ENCODE measurements around the gene DCC. TPM values are rescaled to one million over a fixed set of nuclear protein-coding genes. Genes with fewer than 3 reads are reported as not detected.

The DCC gene
- total and polyA plus RNA-seq, 9 of the 15 experiments (the other 6 are each of a cell fraction or from before 2014, with no cell fraction given): not detected

DNA sequence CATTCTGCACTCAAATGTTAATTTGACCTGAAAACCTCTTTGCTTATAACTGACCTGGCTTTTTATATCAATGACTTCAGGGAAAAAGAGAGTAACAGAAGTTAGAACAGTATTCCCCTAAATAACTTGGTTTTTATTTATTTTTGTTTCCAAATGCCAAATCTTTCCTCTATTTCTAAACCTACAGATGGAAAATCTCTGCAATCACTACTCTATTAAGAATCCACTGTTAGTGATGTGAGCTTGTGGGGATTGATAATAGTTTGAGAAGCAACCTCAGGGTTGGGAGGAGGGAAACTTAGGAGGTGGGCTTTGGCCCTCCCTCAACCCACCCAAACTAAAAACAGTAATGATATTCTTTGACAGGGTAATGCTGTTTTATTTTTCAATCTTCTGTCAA lies 351.8 kb downstream of the DCC start:
- Histone ChIP-seq H3K4me3 (no peak overlapping the region), H3K4me1 (replicated peaks in 1 of 2; ENCODE audit: control insufficient read depth in 2 of 2, insufficient read depth in 2 of 2, low read length in 2 of 2) (no peaks in the 10 kb centered on the region), H3K9me1 (ENCODE audit: control insufficient read depth, insufficient read depth, low read length) (no peaks in the 10 kb centered on the region), H3K4me2 (ENCODE audit: insufficient read depth, low read length) (no peak overlapping the region), H4K20me1 (replicated peaks; ENCODE audit: control insufficient read depth, insufficient read depth, low read length) (no peaks in the 10 kb centered on the region), H3K36me3 (ENCODE audit: control insufficient read depth, insufficient read depth, low read length) (no peaks in the 10 kb centered on the region), H3K27me3 (ENCODE audit: control insufficient read depth in 2 of 2, insufficient read depth in 2 of 2, low read length in 2 of 2) (no peaks in the 10 kb centered on the region), H3K27ac (ENCODE audit: extremely low read depth, low read depth, low read length) (no peak overlapping the region), H2AFZ (ENCODE audit: low read depth, low read length) (no peak overlapping the region), H3K79me2 (ENCODE audit: control insufficient read depth, insufficient read depth, low read length) (no peaks in the 10 kb centered on the region), H3K9ac (ENCODE audit: insufficient read depth in 1 of 2, low read depth in 2 of 2, low read length in 2 of 2) (no peak overlapping the region), H3K9me3 (replicated peaks; ENCODE audit: control insufficient read depth, insufficient read depth, low read depth, low read length) (no peaks in the 10 kb centered on the region)
- TF ChIP-seq USF2 (CRISPR knock-in tag; IDR thresholded peaks at IDR 0.05) (no peak), SAFB (IDR thresholded peaks at IDR 0.05; ENCODE audit: borderline replicate concordance, low read depth, low read length) (no peak), RBM17 (IDR thresholded peaks at IDR 0.05; ENCODE audit: borderline replicate concordance, low read depth, low read length) (no peak), STAT6 (CRISPR knock-in tag; IDR thresholded peaks at IDR 0.05) (no peak), FIP1L1 (IDR thresholded peaks at IDR 0.05; ENCODE audit: low read depth, low read length, poor library complexity, severe bottlenecking) (no peak), HEY1 (CRISPR knock-in tag; IDR thresholded peaks at IDR 0.05; ENCODE audit: borderline replicate concordance) (no peak), ZNF239 (CRISPR knock-in tag; IDR thresholded peaks at IDR 0.05) (no peak)
- no peak for FAIRE-seq
- CTCF ChIA-PET (ENCODE audit: low intra/inter-chr PET ratio): no interaction called here
- DNase-seq (ENCODE audit: extremely low read depth in 1 of 4, low spot score in 3 of 4): no peak
- POLR2A ChIA-PET: no interaction called here
- BruUV-seq (replicated peaks): no TSS peak
- ATAC-seq: no peak
- in situ Hi-C loops (cut with MboI): no loop called here
- intact Hi-C loops (cut with micrococcal nuclease): no loop called here

Data from K562 (cell line).